Lower leg skin (tissue), 3 donors: Measurements from ENCODE around the gene MAB21L2.

Source experiments
- POLR2A ChIP-seq, 2 donors: fragments of 450-650 bp; IDR thresholded peaks; one replicate each; pipeline ENCODE4 v1.6.1; 2016 to 2017; ENCODE audit warnings: antibody characterized with exemption in 2 of 2, mild to moderate bottlenecking in 1 of 2, moderate library complexity in 1 of 2
- TF ChIP-seq, protein P1 (sequence below), 3 donors: fragments of 450-650 bp; IDR thresholded peaks; one replicate each; pipeline ENCODE4 v1.5.1; 2016; ENCODE audit warnings: antibody characterized with exemption in 3 of 3, mild to moderate bottlenecking in 3 of 3, moderate library complexity in 2 of 3

DNA sequence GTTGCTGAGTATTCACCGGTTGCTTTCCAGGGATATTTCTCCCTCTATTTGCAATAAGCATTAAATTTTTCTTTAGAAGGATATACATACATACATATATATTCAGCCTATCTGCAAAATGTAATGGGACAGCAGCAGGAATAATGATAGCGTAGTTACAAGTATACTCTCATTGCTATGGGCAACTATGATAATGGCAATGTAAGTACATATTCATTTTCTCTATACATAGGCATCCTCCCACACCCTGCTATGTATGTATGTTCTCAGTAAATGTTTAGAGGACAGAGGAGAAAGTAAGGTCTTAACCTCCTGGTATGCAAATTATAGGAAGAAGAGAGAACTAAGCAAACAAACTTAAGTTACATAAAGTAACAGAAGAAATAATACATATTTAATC lies 19.7 kb upstream of the MAB21L2 start:
- TF ChIP-seq, protein P1, sequence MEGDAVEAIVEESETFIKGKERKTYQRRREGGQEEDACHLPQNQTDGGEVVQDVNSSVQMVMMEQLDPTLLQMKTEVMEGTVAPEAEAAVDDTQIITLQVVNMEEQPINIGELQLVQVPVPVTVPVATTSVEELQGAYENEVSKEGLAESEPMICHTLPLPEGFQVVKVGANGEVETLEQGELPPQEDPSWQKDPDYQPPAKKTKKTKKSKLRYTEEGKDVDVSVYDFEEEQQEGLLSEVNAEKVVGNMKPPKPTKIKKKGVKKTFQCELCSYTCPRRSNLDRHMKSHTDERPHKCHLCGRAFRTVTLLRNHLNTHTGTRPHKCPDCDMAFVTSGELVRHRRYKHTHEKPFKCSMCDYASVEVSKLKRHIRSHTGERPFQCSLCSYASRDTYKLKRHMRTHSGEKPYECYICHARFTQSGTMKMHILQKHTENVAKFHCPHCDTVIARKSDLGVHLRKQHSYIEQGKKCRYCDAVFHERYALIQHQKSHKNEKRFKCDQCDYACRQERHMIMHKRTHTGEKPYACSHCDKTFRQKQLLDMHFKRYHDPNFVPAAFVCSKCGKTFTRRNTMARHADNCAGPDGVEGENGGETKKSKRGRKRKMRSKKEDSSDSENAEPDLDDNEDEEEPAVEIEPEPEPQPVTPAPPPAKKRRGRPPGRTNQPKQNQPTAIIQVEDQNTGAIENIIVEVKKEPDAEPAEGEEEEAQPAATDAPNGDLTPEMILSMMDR (IDR thresholded peaks at IDR 0.05) = no peak
- TF ChIP-seq POLR2A (IDR thresholded peaks at IDR 0.05) = no peak
